Endothelial cell of umbilical vein (primary cell): Measurements from ENCODE around the gene TLR6. TPM values are rescaled to one million over a fixed set of nuclear protein-coding genes. Genes with fewer than 3 reads are reported as not detected.

ENCODE experiments used
- BruUV-seq: library from RNA; stranded (reverse); fragments of 400-500 nt; replicated peaks from 2 replicates; lab custom pipeline; 2021; lab: Mats Ljungman, UMichigan
- CTCF ChIA-PET: fragments of 300-600, 350-600 bp; sonication (Branson Sonifier 250); formaldehyde crosslinking; loops from one replicate; lab custom pipeline; 2021; ENCODE audit warnings: antibody characterized with exemption, inconsistent platforms; lab: Charles Lee
- POLR2A ChIA-PET: fragments of 300-600, 350-600 bp; sonication (Branson Sonifier 250); formaldehyde crosslinking; loops from one replicate; lab custom pipeline; 2021; ENCODE audit warnings: antibody characterized with exemption, inconsistent platforms; lab: Charles Lee
- DNase-seq: peaks from one replicate; pipeline ENCODE4 v3.0.0-alpha.2; 2011; ENCODE audit warnings: low read depth, low spot score
- FAIRE-seq: peaks from 2 replicates; lab custom pipeline; 2011; peaks lifted over from hg19 to GRCh38; lab: Jason Lieb, UNC
- H2AFZ ChIP-seq: 2 replicates; pipeline ENCODE4 v1.6.0; 2012; ENCODE audit warnings: low read depth, low read length, control low read depth, inconsistent platforms
- H3K27ac ChIP-seq: 2 replicates; pipeline ENCODE4 v1.5.1; 2011; ENCODE audit warnings: low read depth, mild to moderate bottlenecking, control low read depth, low read length, moderate library complexity; ENCODE audit not compliant: insufficient read depth
- H3K27me3 ChIP-seq, 2 experiments: 2 replicates each; pipeline versions ENCODE4 v1.6.0 to v1.6.1; 2011; ENCODE audit warnings: low read length in 2 of 2, mixed read lengths in 1 of 2; ENCODE audit not compliant: control insufficient read depth in 2 of 2, insufficient read depth in 2 of 2
- H3K36me3 ChIP-seq, 2 experiments: 2 replicates in 1 of 2; 3 replicates in 1 of 2; pipeline ENCODE4 v1.5.1; 2011; ENCODE audit warnings: low read length in 2 of 2, mild to moderate bottlenecking in 1 of 2, moderate library complexity in 1 of 2; ENCODE audit not compliant: control insufficient read depth in 2 of 2, insufficient read depth in 2 of 2; ENCODE audit errors: extremely low read depth in 1 of 2
- H3K4me1 ChIP-seq: 3 replicates; pipeline ENCODE4 v1.5.1; 2011; ENCODE audit warnings: mild to moderate bottlenecking, low read length; ENCODE audit not compliant: control insufficient read depth, insufficient read depth; ENCODE audit errors: extremely low read depth
- H3K4me2 ChIP-seq: 2 replicates; pipeline ENCODE4 v1.6.1; 2011; ENCODE audit warnings: low read length, control low read depth, mixed read lengths; ENCODE audit not compliant: insufficient read depth
- H3K4me3 ChIP-seq, 3 experiments: fragments of 200-600 bp in 1 of 3; sonication (generic), shearing (Covaris generic) in 1 of 3; replicated peaks in 1 of 3; 2 replicates each; pipeline ENCODE4 v1.5.1; 2011 to 2016; ENCODE audit warnings: control low read depth in 3 of 3, low read length in 3 of 3, mild to moderate bottlenecking in 2 of 3, inconsistent platforms in 1 of 3, low read depth in 1 of 3, moderate library complexity in 1 of 3; ENCODE audit not compliant: insufficient read depth in 1 of 3
- H3K79me2 ChIP-seq: 2 replicates; pipeline ENCODE4 v1.6.0; 2012; ENCODE audit warnings: low read length, inconsistent platforms; ENCODE audit not compliant: control insufficient read depth, insufficient read depth
- H3K9ac ChIP-seq: replicated peaks from 2 replicates; pipeline ENCODE3; 2011; ENCODE audit warnings: low read length, control low read depth; ENCODE audit not compliant: insufficient read depth; ENCODE audit errors: extremely low read depth
- H3K9me1 ChIP-seq: replicated peaks from 3 replicates; pipeline ENCODE4 v1.6.0; 2011; ENCODE audit warnings: mild to moderate bottlenecking, low read length; ENCODE audit not compliant: control insufficient read depth, insufficient read depth; ENCODE audit errors: extremely low read depth
- H3K9me3 ChIP-seq: replicated peaks from 2 replicates; pipeline ENCODE4 v1.5.1; 2012; ENCODE audit warnings: low read length, inconsistent platforms; ENCODE audit not compliant: control insufficient read depth, insufficient read depth
- H4K20me1 ChIP-seq: replicated peaks from 2 replicates; pipeline ENCODE3; 2011; ENCODE audit warnings: mild to moderate bottlenecking, low read length; ENCODE audit not compliant: control insufficient read depth, insufficient read depth; ENCODE audit errors: extremely low read depth
- FOS ChIP-seq: IDR thresholded peaks from 2 replicates; pipeline ENCODE4 v1.6.1; 2011; ENCODE audit warnings: mild to moderate bottlenecking, low read length, moderate library complexity, borderline replicate concordance; ENCODE audit not compliant: insufficient read depth
- GATA2 ChIP-seq: IDR thresholded peaks from 2 replicates; pipeline ENCODE4 v1.7.0; 2011; ENCODE audit warnings: low read depth, mild to moderate bottlenecking, moderate library complexity, mixed read lengths, low read length; ENCODE audit not compliant: insufficient read length, insufficient read depth
- JUN ChIP-seq: IDR thresholded peaks from 2 replicates; pipeline ENCODE4 v1.6.1; 2011; ENCODE audit warnings: borderline replicate concordance, low read depth; ENCODE audit not compliant: insufficient read length, insufficient read depth
- MYC ChIP-seq: IDR thresholded peaks from one replicate; pipeline ENCODE4 v1.6.1; 2011; ENCODE audit warnings: mild to moderate bottlenecking, low read depth, low read length
- POLR2A ChIP-seq: IDR thresholded peaks from 2 replicates; pipeline ENCODE4 v1.6.1; 2012; ENCODE audit warnings: low read depth, mild to moderate bottlenecking, control low read depth, low read length
- POLR2AphosphoS5 ChIP-seq: IDR thresholded peaks from 2 replicates; pipeline ENCODE4 v1.6.1; 2012; ENCODE audit warnings: low read depth, mild to moderate bottlenecking, control low read depth, low read length, moderate library complexity; ENCODE audit not compliant: insufficient read depth
- dilution Hi-C: fragments of 300-500 bp; cut with MboI; formaldehyde crosslinking; loops from one replicate; pipeline ENCODE4 v1.15.0; 2019; ENCODE audit warnings: low sequenced_read_pairs; ENCODE audit not compliant: extremely low pct_ligation_motif_present
- intact Hi-C: fragments of 100-400 bp; cut with micrococcal nuclease; formaldehyde crosslinking; loops from one replicate; pipeline ENCODE4 v1.10.0; 2022
- polyA plus RNA-seq, 4 experiments: library from polyadenylated mRNA; depleted of rRNA in 3 of 4; stranded (reverse) in 3 of 4; unstranded in 1 of 4; fragments of >200 nt; gene quantifications; 2 replicates each; pipeline versions ENCODE4 v1.2.1 to v1.2.3, GENCODE V29; 2011 to 2012; ENCODE audit warnings: missing spikeins in 1 of 4
- total RNA-seq: library from RNA; stranded (reverse); gene quantifications from 2 replicates; pipeline ENCODE4 v1.2.3, GENCODE V29; 2021
- TF ChIP-seq, protein P1 (sequence below), 2 donors: IDR thresholded peaks; 1 replicate in 1 of 2; 2 replicates in 1 of 2; pipeline ENCODE4 v1.5.1; 2011; ENCODE audit warnings: low read length in 2 of 2, mild to moderate bottlenecking in 2 of 2, moderate library complexity in 2 of 2, control low read depth in 1 of 2, inconsistent platforms in 1 of 2, low read depth in 1 of 2; ENCODE audit not compliant: insufficient read depth in 1 of 2; ENCODE audit errors: extremely low read depth in 1 of 2

The TLR6 gene
- total and polyA plus RNA-seq, 2 donors (not counting 3 experiments of a cell fraction or from before 2014, with no cell fraction given), result 0.19 to 1.7 TPM

DNA sequence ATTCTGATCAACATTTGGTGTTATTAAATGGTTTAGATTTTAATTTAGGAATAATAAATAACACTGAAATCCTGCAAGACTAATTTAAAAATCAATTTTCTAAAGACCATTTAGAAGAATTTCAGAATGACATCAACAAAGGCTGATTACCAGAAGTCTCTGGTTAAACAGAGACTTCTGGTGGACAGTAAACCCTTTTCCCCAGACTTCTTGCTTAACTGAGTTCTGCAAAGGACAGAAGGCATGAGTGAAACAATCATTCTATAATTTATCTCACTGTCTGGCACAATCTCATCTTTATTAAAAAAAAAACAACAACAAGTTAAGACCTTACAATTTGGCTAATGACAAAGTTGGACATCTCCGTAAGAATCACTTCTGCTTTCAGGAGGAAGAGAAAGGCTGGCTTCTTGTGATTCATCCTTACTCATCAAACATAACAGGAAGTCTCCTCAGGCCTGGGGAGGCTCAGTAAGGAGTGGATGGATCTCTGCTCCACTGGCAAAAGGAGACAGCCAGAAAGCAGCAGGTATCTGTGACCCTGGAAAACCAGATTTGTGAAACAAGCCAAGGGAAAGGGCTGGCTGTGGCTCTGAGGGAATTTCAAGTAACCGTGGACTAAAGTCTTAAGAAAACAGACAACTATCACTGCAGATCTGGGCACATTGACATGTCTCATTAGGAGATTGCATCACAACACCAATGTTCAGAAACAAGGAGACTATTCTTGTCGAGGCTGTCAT, 908 bp upstream of the TLR6 start:
- H3K36me3 ChIP-seq, result no peaks in the 10 kb centered on the region
- peaks cover 0 to 2% of the 10 kb centered on the region in 2 experiments for H3K27me3 ChIP-seq
- H3K27ac ChIP-seq, result peak overlapping the region; percentile 72
- DNase-seq (peak; percentile 76), FAIRE-seq (peak; percentile 67)
- dilution Hi-C loops (no loop called here), intact Hi-C loops (loop anchor here (1.0 to 5.0 kb wide), 4 partner anchors 10 to 795 kb away; partner anchors contain the start of genes FAM114A1 and TLR1)
- no peaks in the 10 kb centered on the region for H3K79me2 ChIP-seq
- CTCF ChIA-PET, result no interaction called here
- H4K20me1 ChIP-seq, result no peaks in the 10 kb centered on the region
- TF ChIP-seq, protein P1, sequence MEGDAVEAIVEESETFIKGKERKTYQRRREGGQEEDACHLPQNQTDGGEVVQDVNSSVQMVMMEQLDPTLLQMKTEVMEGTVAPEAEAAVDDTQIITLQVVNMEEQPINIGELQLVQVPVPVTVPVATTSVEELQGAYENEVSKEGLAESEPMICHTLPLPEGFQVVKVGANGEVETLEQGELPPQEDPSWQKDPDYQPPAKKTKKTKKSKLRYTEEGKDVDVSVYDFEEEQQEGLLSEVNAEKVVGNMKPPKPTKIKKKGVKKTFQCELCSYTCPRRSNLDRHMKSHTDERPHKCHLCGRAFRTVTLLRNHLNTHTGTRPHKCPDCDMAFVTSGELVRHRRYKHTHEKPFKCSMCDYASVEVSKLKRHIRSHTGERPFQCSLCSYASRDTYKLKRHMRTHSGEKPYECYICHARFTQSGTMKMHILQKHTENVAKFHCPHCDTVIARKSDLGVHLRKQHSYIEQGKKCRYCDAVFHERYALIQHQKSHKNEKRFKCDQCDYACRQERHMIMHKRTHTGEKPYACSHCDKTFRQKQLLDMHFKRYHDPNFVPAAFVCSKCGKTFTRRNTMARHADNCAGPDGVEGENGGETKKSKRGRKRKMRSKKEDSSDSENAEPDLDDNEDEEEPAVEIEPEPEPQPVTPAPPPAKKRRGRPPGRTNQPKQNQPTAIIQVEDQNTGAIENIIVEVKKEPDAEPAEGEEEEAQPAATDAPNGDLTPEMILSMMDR (IDR thresholded peaks at IDR 0.05; ENCODE audit: extremely low read depth in 1 of 2, insufficient read depth in 1 of 2, low read depth in 1 of 2, low read length in 2 of 2), result no peak
- TF ChIP-seq JUN (peak; percentile 76), POLR2AphosphoS5 (peak; percentile 51), FOS (peak; percentile 97), MYC (no peak), GATA2 (no peak), POLR2A (peak; percentile 57)
- peak overlapping the region in 1 of 3 experiments; percentile 32 for H3K4me3 ChIP-seq
- POLR2A ChIA-PET, result no interaction called here
- no peaks in the 10 kb centered on the region for H3K9me1 ChIP-seq
- no peaks in the 10 kb centered on the region for H3K9me3 ChIP-seq
- H3K4me2 ChIP-seq, result peak overlapping the region; percentile 74
- H3K9ac ChIP-seq, result peak overlapping the region; percentile 57
- TSS peak; percentile 76 for BruUV-seq
- peaks cover 24% of the 10 kb centered on the region for H3K4me1 ChIP-seq
- H2AFZ ChIP-seq, result peak overlapping the region; percentile 83
